Liver (tissue), 9 donors: ENCODE data around the gene CTNNA1. TPM values are rescaled to one million over a fixed set of nuclear protein-coding genes. Genes with fewer than 3 reads are reported as not detected.
"Not testable (repeated sequence)": the region's sequence is repeated elsewhere in the genome, so short reads cannot be mapped to it uniquely, and the experiment has no call there.

Experiments used
- DNase-seq: peaks from one replicate; pipeline ENCODE4 v3.0.0-alpha.2; 2017; ENCODE audit warnings: low spot score
- H3K27ac ChIP-seq, 2 donors: one replicate each; pipeline ENCODE4 v1.7.0; 2013; ENCODE audit warnings: inconsistent platforms in 2 of 2, low read length in 2 of 2, control low read depth in 1 of 2, low read depth in 1 of 2, mild to moderate bottlenecking in 1 of 2
- H3K27me3 ChIP-seq, 4 donors: one replicate each; pipeline versions ENCODE4 v1.6.1 to v1.7.0; 2013; ENCODE audit warnings: low read length in 3 of 4, inconsistent platforms in 1 of 4, mild to moderate bottlenecking in 1 of 4, moderate library complexity in 1 of 4; ENCODE audit not compliant: control insufficient read depth in 4 of 4, insufficient read depth in 4 of 4
- H3K36me3 ChIP-seq, 4 donors: one replicate each; pipeline versions ENCODE4 v1.6.1 to v1.7.0; 2013; ENCODE audit warnings: low read length in 3 of 4, mild to moderate bottlenecking in 3 of 4, low read depth in 1 of 4, moderate library complexity in 1 of 4; ENCODE audit not compliant: control insufficient read depth in 4 of 4, insufficient read depth in 3 of 4
- H3K4me1 ChIP-seq, 4 donors: one replicate each; pipeline versions ENCODE4 v1.6.1 to v1.7.0; 2013; ENCODE audit warnings: low read length in 3 of 4, mild to moderate bottlenecking in 3 of 4, moderate library complexity in 1 of 4; ENCODE audit not compliant: control insufficient read depth in 4 of 4, insufficient read depth in 4 of 4
- H3K4me3 ChIP-seq, 3 donors: one replicate each; pipeline versions ENCODE4 v1.6.1 to v1.7.0; 2013; ENCODE audit warnings: low read length in 3 of 3, control low read depth in 1 of 3, low read depth in 1 of 3, mild to moderate bottlenecking in 1 of 3
- H3K9ac ChIP-seq, 2 donors: one replicate each; pipeline ENCODE4 v1.7.0; 2013; ENCODE audit warnings: low read length in 2 of 2, mild to moderate bottlenecking in 2 of 2, moderate library complexity in 2 of 2, control low read depth in 1 of 2, low read depth in 1 of 2
- H3K9me3 ChIP-seq, 4 donors: one replicate each; pipeline versions ENCODE4 v1.6.1 to v1.7.0; 2013; ENCODE audit warnings: low read length in 3 of 4; ENCODE audit not compliant: control insufficient read depth in 4 of 4
- ATF3 ChIP-seq: IDR thresholded peaks from 2 replicates; pipeline ENCODE4 v1.6.1; 2016; ENCODE audit warnings: antibody characterized with exemption
- FOXA2 ChIP-seq: IDR thresholded peaks from 2 replicates; pipeline ENCODE4 v1.6.1; 2016; ENCODE audit warnings: antibody characterized with exemption
- GABPA ChIP-seq, 2 donors: IDR thresholded peaks in 1 of 2; conservative IDR thresholded peaks in 1 of 2; 2 replicates each; pipeline ENCODE4 v1.6.1; 2016; ENCODE audit warnings: antibody characterized with exemption in 2 of 2, mild to moderate bottlenecking in 1 of 2, moderate library complexity in 1 of 2
- HNF4A ChIP-seq, 2 donors: conservative IDR thresholded peaks; 2 replicates each; pipeline ENCODE4 v1.6.1; 2016; ENCODE audit warnings: antibody characterized with exemption in 2 of 2, mild to moderate bottlenecking in 2 of 2
- HNF4G ChIP-seq: IDR thresholded peaks from 2 replicates; pipeline ENCODE4 v1.6.1; 2016; ENCODE audit warnings: antibody characterized with exemption
- JUND ChIP-seq, 2 donors: IDR thresholded peaks; 2 replicates each; pipeline ENCODE4 v1.6.1; 2016; ENCODE audit warnings: antibody characterized with exemption in 2 of 2
- RAD21 ChIP-seq, 2 donors: IDR thresholded peaks; 2 replicates each; pipeline ENCODE4 v1.6.1; 2016; ENCODE audit warnings: antibody characterized with exemption in 2 of 2, mild to moderate bottlenecking in 2 of 2
- SP1 ChIP-seq: IDR thresholded peaks from 2 replicates; pipeline ENCODE4 v1.6.1; 2018; ENCODE audit warnings: antibody characterized with exemption, mild to moderate bottlenecking
- TAF1 ChIP-seq: conservative IDR thresholded peaks from 2 replicates; pipeline ENCODE4 v1.6.1; 2016; ENCODE audit warnings: antibody characterized with exemption, mild to moderate bottlenecking
- YY1 ChIP-seq: IDR thresholded peaks from 2 replicates; pipeline ENCODE4 v1.6.1; 2016; ENCODE audit warnings: antibody characterized with exemption, mild to moderate bottlenecking
- WGBS: extraction: QIAGEN DNeasy Blood & Tissue Kit; methylation state at CpG from one replicate; pipeline ENCODE4 v1.1.7; 2013; 5-methylcytosine and 5-hydroxymethylcytosine counted together
- polyA plus RNA-seq, 2 donors: library from polyadenylated mRNA; stranded (reverse) in 1 of 2; unstranded in 1 of 2; fragments of 200-250 nt in 1 of 2; fragments of >200 nt in 1 of 2; fragmentation: Nextera tagmentation in 1 of 2; extraction: Ambion mirVana in 1 of 2; gene quantifications; one replicate each; pipeline versions ENCODE4 v1.2.1 to v1.2.3, GENCODE V29; 2013 to 2015
- total RNA-seq, 2 donors: library from RNA; depleted of rRNA; stranded (reverse); fragments of >200 nt; gene quantifications; one replicate each; pipeline ENCODE4 v1.2.3, GENCODE V29; 2014
- TF ChIP-seq, protein P1 (sequence below): IDR thresholded peaks from 2 replicates; pipeline ENCODE4 v1.6.1; 2016; ENCODE audit warnings: antibody characterized with exemption, mild to moderate bottlenecking
- donor health status: healthy.
- donor health status: healthy.
- donor health status: healthy.
- donor health status: healthy.
- donor health status: healthy.

The CTNNA1 gene
- total and polyA plus RNA-seq, 4 donors, result 39.9 to 150 (median 103) TPM

DNA sequence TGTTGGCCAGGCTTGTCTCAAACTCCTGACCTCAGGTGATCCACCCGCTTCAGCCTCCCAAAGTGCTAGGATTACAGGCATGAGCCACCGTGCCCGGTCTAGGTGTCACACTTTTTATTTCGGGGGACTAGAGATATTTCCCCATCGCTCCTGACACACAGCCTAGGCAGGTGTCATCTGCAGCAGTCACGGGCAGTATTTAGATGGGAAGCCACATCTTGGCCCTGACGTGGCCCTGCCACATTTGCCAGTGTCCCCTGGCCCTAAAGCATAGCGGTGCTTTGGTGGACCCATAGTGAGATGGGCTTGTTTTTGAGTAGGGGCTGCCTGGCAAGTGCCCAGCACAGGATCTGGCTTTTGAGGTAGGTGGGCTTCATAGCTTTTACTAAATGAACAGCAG, 167.0 kb downstream of the CTNNA1 start:
- TF ChIP-seq HNF4A (conservative IDR thresholded peaks at IDR 0.05) (no peak), JUND (IDR thresholded peaks at IDR 0.05) (no peak), GABPA (IDR thresholded peaks at IDR 0.05 in 1 of 2, conservative IDR thresholded peaks at IDR 0.05 in 1 of 2) (no peak), SP1 (no peak), HNF4G (no peak), RAD21 (IDR thresholded peaks at IDR 0.05) (no peak), ATF3 (no peak)
- WGBS, result 97% methylated on average over 8 of the region's 8 CpGs
- peaks cover 3 to 15% (median 9%) of the 10 kb centered on the region in 4 donors for H3K36me3 ChIP-seq
- H3K4me1 ChIP-seq, result no peaks in the 10 kb centered on the region
- no peak overlapping the region for H3K9ac ChIP-seq
- no peak overlapping the region for H3K4me3 ChIP-seq
- no peaks in the 10 kb centered on the region for H3K27me3 ChIP-seq
- no peaks in the 10 kb centered on the region for H3K9me3 ChIP-seq
- DNase-seq, result no peak
- H3K27ac ChIP-seq, result no peak overlapping the region

- not testable (repeated sequence) for H3K27me3 ChIP-seq, H3K9ac ChIP-seq, DNase-seq, H3K4me1 ChIP-seq, H3K4me3 ChIP-seq, H3K9me3 ChIP-seq, H3K27ac ChIP-seq
- 95% methylated on average over 2 of the region's 2 CpGs for WGBS
- H3K36me3 ChIP-seq, result peaks cover 8 to 27% (median 17%) of the 10 kb centered on the region in 4 donors
Observed at GRCh38 chr5:138921362-138921761, 168.1 kb downstream of the CTNNA1 start.

GRCh38 chr5:138922494-138922893, 169.3 kb downstream of the CTNNA1 start:
- H3K36me3 ChIP-seq, result peaks cover 10 to 33% (median 17%) of the 10 kb centered on the region in 4 donors
- no peak for TF ChIP-seq GABPA (IDR thresholded peaks at IDR 0.05 in 1 of 2, conservative IDR thresholded peaks at IDR 0.05 in 1 of 2)
- no peak for TF ChIP-seq YY1
- no peak for TF ChIP-seq TAF1
- TF ChIP-seq, protein P1, sequence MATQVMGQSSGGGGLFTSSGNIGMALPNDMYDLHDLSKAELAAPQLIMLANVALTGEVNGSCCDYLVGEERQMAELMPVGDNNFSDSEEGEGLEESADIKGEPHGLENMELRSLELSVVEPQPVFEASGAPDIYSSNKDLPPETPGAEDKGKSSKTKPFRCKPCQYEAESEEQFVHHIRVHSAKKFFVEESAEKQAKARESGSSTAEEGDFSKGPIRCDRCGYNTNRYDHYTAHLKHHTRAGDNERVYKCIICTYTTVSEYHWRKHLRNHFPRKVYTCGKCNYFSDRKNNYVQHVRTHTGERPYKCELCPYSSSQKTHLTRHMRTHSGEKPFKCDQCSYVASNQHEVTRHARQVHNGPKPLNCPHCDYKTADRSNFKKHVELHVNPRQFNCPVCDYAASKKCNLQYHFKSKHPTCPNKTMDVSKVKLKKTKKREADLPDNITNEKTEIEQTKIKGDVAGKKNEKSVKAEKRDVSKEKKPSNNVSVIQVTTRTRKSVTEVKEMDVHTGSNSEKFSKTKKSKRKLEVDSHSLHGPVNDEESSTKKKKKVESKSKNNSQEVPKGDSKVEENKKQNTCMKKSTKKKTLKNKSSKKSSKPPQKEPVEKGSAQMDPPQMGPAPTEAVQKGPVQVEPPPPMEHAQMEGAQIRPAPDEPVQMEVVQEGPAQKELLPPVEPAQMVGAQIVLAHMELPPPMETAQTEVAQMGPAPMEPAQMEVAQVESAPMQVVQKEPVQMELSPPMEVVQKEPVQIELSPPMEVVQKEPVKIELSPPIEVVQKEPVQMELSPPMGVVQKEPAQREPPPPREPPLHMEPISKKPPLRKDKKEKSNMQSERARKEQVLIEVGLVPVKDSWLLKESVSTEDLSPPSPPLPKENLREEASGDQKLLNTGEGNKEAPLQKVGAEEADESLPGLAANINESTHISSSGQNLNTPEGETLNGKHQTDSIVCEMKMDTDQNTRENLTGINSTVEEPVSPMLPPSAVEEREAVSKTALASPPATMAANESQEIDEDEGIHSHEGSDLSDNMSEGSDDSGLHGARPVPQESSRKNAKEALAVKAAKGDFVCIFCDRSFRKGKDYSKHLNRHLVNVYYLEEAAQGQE, result no peak
- TF ChIP-seq FOXA2, result no peak
- H3K9me3 ChIP-seq, result no peaks in the 10 kb centered on the region
- no peak overlapping the region for H3K9ac ChIP-seq
- H3K27ac ChIP-seq, result no peak overlapping the region
- DNase-seq, result no peak
- no peak overlapping the region for H3K4me3 ChIP-seq
- no peaks in the 10 kb centered on the region for H3K27me3 ChIP-seq
- peaks cover 0 to 4% (median under 1%) of the 10 kb centered on the region in 4 donors for H3K4me1 ChIP-seq
- WGBS, result 98% methylated on average over 2 of the region's 2 CpGs
